ENCODE measurements around the gene SUV39H2. TPM values are rescaled to one million over a fixed set of nuclear protein-coding genes. Genes with fewer than 3 reads are reported as not detected.

SUV39H2 gene
- total RNA-seq (ENCODE audit: low replicate concordance): 16.5 and 39.7 TPM in 2 replicates
- long read RNA-seq, transcript SUV39H2-202 (6 exons, 1,233 nt): major isoform, 28 of 71 reads
- long read RNA-seq, transcript SUV39H2-205 (5 exons, 2,959 nt): minor isoform, 26 of 71 reads
- long read RNA-seq, partial matches to known transcripts: 5 of 71 reads
- long read RNA-seq, other reads (novel, unspliced or antisense): 9 of 71 reads

GRCh38 chr10:14878266-14879123 lies at the start of gene SUV39H2:
Gene SUV39H2, plus strand, starts transcription at chr10:14878866. Its CDS starts 23 bp downstream, at chr10:14878889.
- Mint-ChIP-seq H3K4me1 (ENCODE audit: unreplicated experiment) (peaks cover 34% of the 10 kb centered on the region), H3K27me3 (no peaks in the 10 kb centered on the region), H3K4me3 (peak within 1 kb of the TSS; percentile 98), H3K36me3 (peaks cover 10% of the 10 kb centered on the region), H3K27ac (peak within 1 kb of the TSS; percentile 94), H3K9me3 (no peaks in the 10 kb centered on the region)
- DNase-seq (ENCODE audit: extremely low spot score, unreplicated experiment): peak; percentile 99
- TF ChIP-seq CTCF (conservative IDR thresholded peaks at IDR 0.05): no peak

- Mint-ChIP-seq H3K4me1 (ENCODE audit: unreplicated experiment) (peaks cover 17% of the 10 kb centered on the region), H3K27ac (no peak overlapping the region), H3K9me3 (no peaks in the 10 kb centered on the region), H3K36me3 (peaks cover 7% of the 10 kb centered on the region), H3K4me3 (no peak overlapping the region), H3K27me3 (no peaks in the 10 kb centered on the region)
- no peak for DNase-seq (ENCODE audit: extremely low spot score, unreplicated experiment)
- no peak for TF ChIP-seq CTCF (conservative IDR thresholded peaks at IDR 0.05)
Observed at GRCh38 chr10:14833106-14833505, 45.6 kb upstream of the SUV39H2 start.

- no peak overlapping the region for H3K27ac Mint-ChIP-seq
Observed at GRCh38 chr10:14836208-14836607, 42.5 kb upstream of the SUV39H2 start.

GRCh38 chr10:14837003-14837756 lies 41.5 kb upstream of the SUV39H2 start:
- Mint-ChIP-seq H3K4me1 (ENCODE audit: unreplicated experiment) (peaks cover 22% of the 10 kb centered on the region), H3K27me3 (no peaks in the 10 kb centered on the region)

More at GRCh38 chr10:14836208-14836607, 42.5 kb upstream of the SUV39H2 start:
- Mint-ChIP-seq H3K27me3 (no peaks in the 10 kb centered on the region), H3K4me1 (ENCODE audit: unreplicated experiment) (peaks cover 22% of the 10 kb centered on the region), H3K9me3 (no peaks in the 10 kb centered on the region), H3K36me3 (peaks cover 11% of the 10 kb centered on the region), H3K4me3 (peak overlapping the region; percentile 32)
- no peak for DNase-seq (ENCODE audit: extremely low spot score, unreplicated experiment)
- no peak for TF ChIP-seq CTCF (conservative IDR thresholded peaks at IDR 0.05)

More at GRCh38 chr10:14837003-14837756, 41.5 kb upstream of the SUV39H2 start:
- no peak for DNase-seq (ENCODE audit: extremely low spot score, unreplicated experiment)
- TF ChIP-seq CTCF (conservative IDR thresholded peaks at IDR 0.05): no peak
- peak overlapping the region; percentile 98 for H3K27ac Mint-ChIP-seq
- H3K4me3 Mint-ChIP-seq: peak overlapping the region; percentile 97
- no peaks in the 10 kb centered on the region for H3K9me3 Mint-ChIP-seq
- H3K36me3 Mint-ChIP-seq: peaks cover 7% of the 10 kb centered on the region
